HG02885 (cell line): Measurements from ENCODE around the gene RRBP1.

Source experiments
- ATAC-seq: cut with Tn5 transposase; IDR thresholded peaks from one replicate; pipeline ENCODE4 v1.9.1; 2021; ENCODE audit warnings: mild to moderate bottlenecking; ENCODE audit not compliant: unreplicated experiment, poor library complexity

The RRBP1 gene

GRCh38 chr20:17614812-17615644 is 67.0 kb downstream of the RRBP1 start:
- no peak for ATAC-seq

DNA sequence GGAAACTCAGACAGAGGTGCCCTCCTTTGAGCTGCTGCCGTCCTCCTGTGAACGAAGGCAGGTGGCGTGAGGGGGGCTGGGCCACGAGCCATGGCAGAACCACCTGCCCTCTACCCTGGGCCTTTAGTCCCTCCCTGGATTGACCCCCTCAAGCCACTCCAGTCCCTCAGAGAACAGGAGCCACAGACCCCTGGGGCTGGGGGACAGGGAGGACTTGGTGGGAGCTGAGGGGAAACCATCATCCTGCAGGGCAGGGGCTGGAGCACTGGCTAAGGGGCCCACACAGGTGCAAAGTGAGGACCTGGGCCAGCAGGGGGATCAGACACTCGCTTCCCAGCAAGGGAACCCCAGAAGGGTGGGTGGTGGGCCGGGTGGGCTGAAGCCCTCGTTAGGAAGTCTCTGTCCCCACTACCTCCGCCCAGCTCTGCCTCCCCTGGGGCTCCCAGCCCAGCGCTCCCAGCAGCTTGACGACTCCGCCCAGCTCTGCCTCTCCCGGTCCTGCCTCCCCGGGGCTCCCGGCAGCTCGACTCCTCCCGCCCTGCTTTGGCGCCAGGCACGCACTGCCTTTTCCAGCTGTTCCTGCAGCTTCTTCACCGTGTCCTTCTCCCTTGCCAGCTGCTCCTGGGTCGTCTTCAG is 67.7 kb downstream of the RRBP1 start:
- no peak for ATAC-seq

- ATAC-seq: no peak
These were observed 68.5 kb downstream of the RRBP1 start for GRCh38 chr20:17613328-17614175.

- no peak for ATAC-seq
These were observed 69.1 kb downstream of the RRBP1 start for GRCh38 chr20:17612992-17613327.

GRCh38 chr20:17612287-17612991 is 69.6 kb downstream of the RRBP1 start:
- no peak for ATAC-seq

- no peak for ATAC-seq
These were observed 70.3 kb downstream of the RRBP1 start for GRCh38 chr20:17611540-17612286.

- no peak for ATAC-seq
These were observed 70.8 kb downstream of the RRBP1 start for GRCh38 chr20:17611290-17611539.

DNA sequence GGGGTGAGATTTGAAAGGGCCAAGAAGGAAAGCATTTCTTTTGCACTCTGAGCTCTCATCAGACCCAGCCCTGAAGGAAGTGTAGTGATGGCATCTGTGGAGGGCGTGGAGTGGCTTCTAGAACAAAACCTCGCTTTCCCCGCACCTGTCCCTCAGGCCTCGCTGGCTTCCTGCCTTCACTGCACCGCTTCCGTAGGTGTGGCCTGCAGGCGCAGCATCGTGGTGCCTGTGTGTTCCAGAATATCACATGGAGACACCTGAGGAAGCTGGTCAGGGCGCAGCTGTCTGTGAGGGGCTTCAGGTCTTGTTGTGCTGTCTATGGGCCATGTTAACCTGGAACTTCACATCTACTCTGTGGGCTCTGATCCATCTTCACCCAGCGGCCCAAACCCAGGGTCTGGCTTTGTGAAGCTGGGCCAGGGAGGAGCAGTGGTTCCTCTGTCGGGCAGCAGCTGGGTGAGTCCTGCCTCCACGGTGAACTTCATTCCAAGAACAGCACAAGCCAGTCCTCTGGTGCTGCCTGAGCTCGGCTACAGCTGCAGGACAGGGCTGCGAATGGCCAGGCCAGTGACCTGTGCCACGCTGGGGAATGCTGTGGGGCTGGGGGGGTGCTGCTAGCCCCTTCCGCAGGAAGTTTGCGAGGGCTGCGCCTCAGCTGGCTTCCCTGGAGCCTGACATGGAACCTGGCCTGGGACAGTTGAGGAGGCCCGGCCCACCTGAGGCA is 71.3 kb downstream of the RRBP1 start:
- no peak for ATAC-seq

DNA sequence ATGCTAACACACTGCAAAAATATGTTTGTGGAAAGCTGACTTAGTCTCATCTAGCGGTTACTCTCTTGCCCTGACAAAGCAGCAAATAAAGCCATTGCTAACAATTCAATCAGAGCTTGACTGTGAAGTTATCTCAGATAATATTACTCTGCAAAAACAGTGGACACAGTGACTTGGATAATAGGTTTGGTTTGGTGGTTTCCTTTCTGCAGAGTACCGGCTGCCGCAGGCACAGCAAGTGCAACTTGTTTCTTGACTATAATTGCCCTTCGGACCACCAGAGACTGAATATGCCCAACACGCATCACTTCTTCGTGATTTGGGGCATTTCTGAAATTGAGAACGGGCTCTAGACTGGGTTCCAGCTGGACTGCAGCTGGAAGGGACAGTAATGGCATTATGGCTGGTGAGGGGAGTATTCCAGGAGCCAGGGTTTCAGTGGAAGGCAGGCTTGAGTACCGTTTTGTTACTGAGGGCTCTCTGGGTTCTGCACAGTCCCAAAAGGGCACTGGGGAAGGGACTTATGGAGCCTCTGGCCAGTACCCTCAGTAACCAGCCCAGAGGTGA is 72.1 kb downstream of the RRBP1 start:
- ATAC-seq: no peak

GRCh38 chr20:17608701-17609497 is 73.1 kb downstream of the RRBP1 start:
- no peak for ATAC-seq

DNA sequence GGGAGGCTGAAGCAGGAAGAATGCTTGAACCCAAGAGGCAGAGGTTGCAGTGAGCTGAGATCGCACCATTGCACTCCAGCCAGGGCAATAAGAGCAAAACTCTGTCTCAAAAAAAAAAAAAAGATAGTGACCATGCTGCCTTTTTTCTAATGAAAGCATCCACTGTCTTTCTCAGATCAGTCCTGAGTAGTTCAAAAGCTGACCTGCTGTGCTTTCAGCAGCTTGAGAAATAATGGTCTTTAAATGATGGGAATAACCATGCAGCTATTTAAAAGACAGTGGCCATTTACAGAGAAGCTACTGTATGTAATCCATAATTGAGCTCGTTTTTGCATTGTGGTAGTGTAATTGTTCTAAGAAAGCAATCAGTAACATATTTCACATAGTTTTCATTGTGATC is 76.0 kb downstream of the RRBP1 start:
- ATAC-seq: no peak

GRCh38 chr20:17605131-17605660 is 76.8 kb downstream of the RRBP1 start:
- no peak for ATAC-seq

DNA sequence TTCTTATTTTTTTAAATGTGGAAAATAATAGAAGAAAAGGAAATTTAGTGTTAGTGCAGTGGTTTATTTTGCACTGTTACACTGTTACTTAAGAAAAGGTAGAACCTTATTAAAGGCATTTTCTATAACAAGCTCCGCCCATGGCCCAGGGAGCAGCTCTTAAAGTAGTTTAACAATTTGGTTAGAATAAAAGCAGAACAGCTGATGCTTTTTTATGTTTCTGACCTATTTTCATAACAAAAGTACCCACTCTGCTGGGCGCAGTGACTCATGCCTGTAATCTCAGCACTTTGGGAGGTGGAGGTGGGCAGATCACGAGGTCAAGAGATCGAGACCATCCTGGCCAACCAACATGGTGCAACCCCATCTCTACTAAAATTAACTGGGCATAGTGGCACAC is 79.5 kb downstream of the RRBP1 start:
- ATAC-seq: no peak

- ATAC-seq: no peak
These were observed 80.1 kb downstream of the RRBP1 start for GRCh38 chr20:17601957-17602356.

GRCh38 chr20:17598013-17598550 is 84.0 kb downstream of the RRBP1 start:
- no peak for ATAC-seq

DNA sequence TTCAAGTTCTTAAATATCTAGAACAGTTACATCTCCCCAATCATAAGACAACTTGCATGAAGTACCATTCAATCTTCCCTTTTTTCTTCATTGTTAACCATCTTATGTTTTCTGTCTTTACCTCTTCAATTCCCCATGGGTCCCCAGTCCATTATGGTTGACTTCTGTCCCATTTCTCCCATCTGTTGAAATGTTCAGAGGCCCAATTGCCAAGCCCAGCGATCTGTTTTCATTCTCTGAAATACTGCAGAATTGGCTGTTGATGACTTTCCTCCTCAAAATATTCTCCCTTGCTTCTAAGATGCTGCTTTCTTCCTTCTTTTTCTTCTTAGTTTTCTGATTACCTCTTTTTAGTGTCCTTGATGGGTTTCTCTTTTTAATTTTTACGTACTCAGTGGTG is 86.2 kb downstream of the RRBP1 start:
- no peak for ATAC-seq

GRCh38 chr20:17594443-17594842 is 87.6 kb downstream of the RRBP1 start:
- ATAC-seq: no peak

DNA sequence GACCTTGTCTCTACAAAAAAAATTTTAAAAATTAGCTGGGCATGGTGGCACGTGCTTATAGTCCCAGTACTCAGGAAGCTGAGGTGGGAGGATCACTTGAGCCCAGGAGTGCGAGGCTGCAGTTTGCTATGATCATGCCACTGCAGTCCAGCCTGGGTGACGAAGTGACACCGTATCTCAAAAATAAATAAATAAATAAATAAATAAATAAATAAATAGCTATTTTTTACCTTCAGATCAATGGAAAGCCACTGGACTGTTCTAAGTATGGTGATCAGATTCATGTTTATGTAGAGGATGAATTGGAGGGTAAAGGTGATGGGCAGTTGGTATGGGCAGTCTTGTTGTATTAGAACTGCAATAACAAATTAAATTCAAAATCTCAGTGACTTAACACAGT is 88.1 kb downstream of the RRBP1 start:
- no peak for ATAC-seq
